ENCODE results near the gene UNC13D. TPM values are rescaled to one million over a fixed set of nuclear protein-coding genes. Genes with fewer than 3 reads are reported as not detected.
A peak's percentile ranks its signal among the peaks of the same experiment; 100 is the strongest.

The UNC13D gene
- total and polyA plus RNA-seq, 9 of the 15 experiments (the other 6 are each of a cell fraction or from before 2014, with no cell fraction given) = 0.86 to 244 (median 69.2) TPM

GRCh38 chr17:75825748-75826370 is 18.3 kb downstream of the UNC13D start:
- POLR2A ChIA-PET = interaction anchor here (0.6 to 8.0 kb wide), 18 partner anchors 7 to 645 kb away, joined by 3 to 121 read pairs (median 3); partner anchors contain the start of gene GALK1
- intact Hi-C loops (cut with micrococcal nuclease) = no loop called here

DNA sequence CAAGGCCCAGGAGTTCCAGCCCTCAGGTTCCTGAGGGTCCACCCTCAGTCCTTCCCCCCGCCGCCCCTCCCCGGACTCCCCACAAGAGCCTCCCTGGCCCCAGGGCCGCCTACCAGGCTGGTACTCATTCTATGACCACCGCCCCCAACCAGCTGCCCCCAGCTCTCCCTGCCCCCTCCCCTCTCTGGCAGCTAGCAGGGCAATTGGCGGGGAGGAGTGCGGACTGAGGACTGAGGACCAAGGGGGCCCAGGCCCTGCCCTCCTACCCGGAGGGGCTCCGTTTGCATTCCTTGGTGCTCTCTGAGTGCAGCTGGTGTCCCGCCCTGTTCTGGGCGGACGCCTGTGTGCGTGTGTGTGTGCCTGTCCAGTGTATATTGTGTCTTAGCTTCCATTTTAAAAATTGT is 19.1 kb downstream of the UNC13D start:
- DNase-seq (ENCODE audit: extremely low read depth in 1 of 4, low spot score in 3 of 4) (no peak), ATAC-seq (peak; percentile 7), FAIRE-seq (no peak)
- Histone ChIP-seq H3K36me3 (ENCODE audit: control insufficient read depth, insufficient read depth, low read length) (peaks cover 77% of the 10 kb centered on the region; the same call in 2 of the 3 replicates), H3K4me3 (no peak overlapping the region), H3K9ac (ENCODE audit: insufficient read depth in 1 of 2, low read depth in 2 of 2, low read length in 2 of 2) (peak overlapping the region in 1 of 2 experiments; percentile 77; a peak in 2 of 4 replicates), H4K20me1 (replicated peaks; ENCODE audit: control insufficient read depth, insufficient read depth, low read length) (no peaks in the 10 kb centered on the region), H3K79me2 (ENCODE audit: control insufficient read depth, insufficient read depth, low read length) (no peaks in the 10 kb centered on the region), H3K27me3 (ENCODE audit: control insufficient read depth in 2 of 2, insufficient read depth in 2 of 2, low read length in 2 of 2) (no peaks in the 10 kb centered on the region), H3K4me2 (ENCODE audit: insufficient read depth, low read length) (no peak overlapping the region), H2AFZ (ENCODE audit: low read depth, low read length) (no peak overlapping the region), H3K9me3 (replicated peaks; ENCODE audit: control insufficient read depth, insufficient read depth, low read depth, low read length) (no peaks in the 10 kb centered on the region), H3K27ac (ENCODE audit: extremely low read depth, low read depth, low read length) (no peak overlapping the region), H3K4me1 (replicated peaks in 1 of 2; ENCODE audit: control insufficient read depth in 2 of 2, insufficient read depth in 2 of 2, low read length in 2 of 2) (peaks cover 0 to 48% of the 10 kb centered on the region in 2 experiments; a peak in 2 of 5 replicates), H3K9me1 (ENCODE audit: control insufficient read depth, insufficient read depth, low read length) (no peaks in the 10 kb centered on the region)
- intact Hi-C loops (cut with micrococcal nuclease) (no loop called here), in situ Hi-C loops (cut with MboI) (no loop called here)
- no TSS peak for BruUV-seq (replicated peaks)
- POLR2A ChIA-PET = interaction anchor here (0.5 to 8.0 kb wide), 14 partner anchors 8 to 645 kb away, joined by 3 to 121 read pairs (median 3); partner anchors contain the start of gene UNC13D
- 83% methylated on average over 7 of the region's 13 CpGs for WGBS (ENCODE audit: insufficient coverage, low coverage, missing lambda C conversion rate)
- CTCF ChIA-PET (ENCODE audit: low intra/inter-chr PET ratio) = no interaction called here
- TF ChIP-seq ZNF23 (CRISPR knock-in tag; IDR thresholded peaks at IDR 0.05) (no peak), ZNF282 (CRISPR knock-in tag; IDR thresholded peaks at IDR 0.05) (no peak), PHF20 (IDR thresholded peaks at IDR 0.05; ENCODE audit: partially characterized antibody) (no peak), RBFOX2 (IDR thresholded peaks at IDR 0.05; ENCODE audit: low read depth, low read length) (0 out of 2 replicates have a peak, but pooled peaks have one; percentile 46), POLR2G (IDR thresholded peaks at IDR 0.05; ENCODE audit: low read depth, low read length) (peak; percentile 71), RBM22 (IDR thresholded peaks at IDR 0.05; ENCODE audit: low read depth, low read length, poor library complexity, severe bottlenecking) (peak; percentile 29), ZNF592 (IDR thresholded peaks at IDR 0.05) (no peak)
- TF ChIP-seq, protein P1, sequence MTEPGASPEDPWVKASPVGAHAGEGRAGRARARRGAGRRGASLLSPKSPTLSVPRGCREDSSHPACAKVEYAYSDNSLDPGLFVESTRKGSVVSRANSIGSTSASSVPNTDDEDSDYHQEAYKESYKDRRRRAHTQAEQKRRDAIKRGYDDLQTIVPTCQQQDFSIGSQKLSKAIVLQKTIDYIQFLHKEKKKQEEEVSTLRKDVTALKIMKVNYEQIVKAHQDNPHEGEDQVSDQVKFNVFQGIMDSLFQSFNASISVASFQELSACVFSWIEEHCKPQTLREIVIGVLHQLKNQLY (CRISPR knock-in tag; conservative IDR thresholded peaks at IDR 0.05) = no peak

More at GRCh38 chr17:75825748-75826370, 18.3 kb downstream of the UNC13D start:
- H2AFZ ChIP-seq (ENCODE audit: low read depth, low read length) = no peak overlapping the region
- FAIRE-seq = no peak
- WGBS (ENCODE audit: insufficient coverage, low coverage, missing lambda C conversion rate) = 72% methylated on average over 10 of the region's 12 CpGs
- DNase-seq (ENCODE audit: extremely low read depth in 1 of 4, low spot score in 3 of 4) = no peak
- in situ Hi-C loops (cut with MboI) = no loop called here
- no peaks in the 10 kb centered on the region for H3K9me1 ChIP-seq (ENCODE audit: control insufficient read depth, insufficient read depth, low read length)
- no peaks in the 10 kb centered on the region for H3K9me3 ChIP-seq (replicated peaks; ENCODE audit: control insufficient read depth, insufficient read depth, low read depth, low read length)
- ATAC-seq = no peak; the same call in 2 of the 3 replicates
- H3K36me3 ChIP-seq (ENCODE audit: control insufficient read depth, insufficient read depth, low read length) = peaks cover 77% of the 10 kb centered on the region; the same call in 2 of the 3 replicates
- H3K9ac ChIP-seq (ENCODE audit: insufficient read depth in 1 of 2, low read depth in 2 of 2, low read length in 2 of 2) = peak overlapping the region in 1 of 2 experiments; percentile 38; a peak in 1 of 4 replicates
- CTCF ChIA-PET (ENCODE audit: low intra/inter-chr PET ratio) = no interaction called here
- no peak overlapping the region for H3K27ac ChIP-seq (ENCODE audit: extremely low read depth, low read depth, low read length)
- H3K4me2 ChIP-seq (ENCODE audit: insufficient read depth, low read length) = no peak overlapping the region
- no peaks in the 10 kb centered on the region for H4K20me1 ChIP-seq (replicated peaks; ENCODE audit: control insufficient read depth, insufficient read depth, low read length)
- H3K27me3 ChIP-seq (ENCODE audit: control insufficient read depth in 2 of 2, insufficient read depth in 2 of 2, low read length in 2 of 2) = no peaks in the 10 kb centered on the region
- H3K4me3 ChIP-seq = no peak overlapping the region
- peaks cover 0 to 52% of the 10 kb centered on the region in 2 experiments; a peak in 2 of 5 replicates for H3K4me1 ChIP-seq (replicated peaks in 1 of 2; ENCODE audit: control insufficient read depth in 2 of 2, insufficient read depth in 2 of 2, low read length in 2 of 2)
- no TSS peak for BruUV-seq (replicated peaks)
- no peaks in the 10 kb centered on the region for H3K79me2 ChIP-seq (ENCODE audit: control insufficient read depth, insufficient read depth, low read length)
- TF ChIP-seq POLR2B (IDR thresholded peaks at IDR 0.05; ENCODE audit: low read depth, partially characterized antibody) (peak; percentile 36), SUPT5H (IDR thresholded peaks at IDR 0.05) (0 out of 2 replicates have a peak, but pooled peaks have one; percentile 46), ZNF785 (CRISPR knock-in tag; IDR thresholded peaks at IDR 0.05) (no peak), POLR2A (conservative IDR thresholded peaks at IDR 0.05) (0 out of 2 replicates have a peak, but pooled peaks have one; percentile 59)
